IMR-90 (cell line): Measurements from ENCODE around the gene CCDC102A. TPM values are rescaled to one million over a fixed set of nuclear protein-coding genes. Genes with fewer than 3 reads are reported as not detected.

Source experiments
- ATAC-seq: fragments of 200-7000 bp; cut with Tn5 transposase; 2 replicates; pipeline ENCODE4 v1.9.1; 2020; ENCODE audit warnings: low read depth, mild to moderate bottlenecking, moderate library complexity
- BruUV-seq: library from RNA; stranded (reverse); fragments of 400-500 nt; replicated peaks from 2 replicates; lab custom pipeline; 2021; lab: Mats Ljungman, UMichigan
- CTCF ChIA-PET: fragments of 300-600 bp; formaldehyde crosslinking; extraction: SDS; loops from one replicate; lab custom pipeline; 2021; ENCODE audit warnings: antibody characterized with exemption; lab: Yijun Ruan, JAX
- POLR2A ChIA-PET: fragments of 300-600 bp; sonication (Branson Sonifier 250); formaldehyde crosslinking; loops from one replicate; lab custom pipeline; 2022; ENCODE audit warnings: antibody characterized with exemption; ENCODE audit not compliant: unreplicated experiment; lab: Charles Lee
- DNase-seq: peaks from one replicate; pipeline ENCODE4 v3.0.0; 2013
- H2AFZ ChIP-seq: replicated peaks from 2 replicates; pipeline ENCODE3; 2013; ENCODE audit warnings: low read length, mild to moderate bottlenecking; ENCODE audit not compliant: poor library complexity
- H2AK5ac ChIP-seq: 2 replicates; pipeline ENCODE4 v1.6.1; 2013; ENCODE audit warnings: low read depth, low read length, inconsistent platforms
- H2AK9ac ChIP-seq: replicated peaks from 2 replicates; pipeline ENCODE3; 2013; ENCODE audit warnings: mild to moderate bottlenecking, low read depth, low read length, moderate library complexity; ENCODE audit not compliant: poor library complexity
- H2BK120ac ChIP-seq: 2 replicates; pipeline ENCODE4 v1.6.1; 2013; ENCODE audit warnings: low read depth, low read length, inconsistent platforms
- H2BK15ac ChIP-seq: 3 replicates; pipeline ENCODE4 v1.6.1; 2013; ENCODE audit warnings: low read depth, low read length, inconsistent platforms
- H2BK20ac ChIP-seq: 2 replicates; pipeline ENCODE4 v1.6.1; 2013; ENCODE audit warnings: low read depth, mild to moderate bottlenecking, inconsistent platforms, low read length, moderate library complexity
- H2BK5ac ChIP-seq: 2 replicates; pipeline ENCODE4 v1.6.1; 2013; ENCODE audit warnings: mild to moderate bottlenecking, low read depth, low read length, inconsistent platforms; ENCODE audit not compliant: poor library complexity, severe bottlenecking
- H3K14ac ChIP-seq: replicated peaks from 2 replicates; pipeline ENCODE4 v1.6.1; 2013; ENCODE audit warnings: low read depth, low read length, inconsistent platforms
- H3K18ac ChIP-seq: 2 replicates; pipeline ENCODE4 v1.6.1; 2013; ENCODE audit warnings: low read depth, low read length, control low read depth
- H3K23ac ChIP-seq: 2 replicates; pipeline ENCODE4 v1.6.1; 2013; ENCODE audit warnings: low read depth, low read length, inconsistent platforms
- H3K27ac ChIP-seq: 2 replicates; pipeline ENCODE4 v1.5.1; 2013; ENCODE audit warnings: mild to moderate bottlenecking, control low read depth, low read length; ENCODE audit not compliant: insufficient read depth
- H3K27me3 ChIP-seq: 2 replicates; pipeline ENCODE4 v1.6.1; 2013; ENCODE audit warnings: low read length; ENCODE audit not compliant: control insufficient read depth, insufficient read depth
- H3K36me3 ChIP-seq: 2 replicates; pipeline ENCODE4 v1.6.1; 2013; ENCODE audit warnings: low read length, mixed read lengths; ENCODE audit not compliant: control insufficient read depth, insufficient read depth
- H3K4ac ChIP-seq: 2 replicates; pipeline ENCODE4 v1.6.1; 2013; ENCODE audit warnings: low read depth, low read length, inconsistent platforms
- H3K4me1 ChIP-seq: 2 replicates; pipeline ENCODE4 v1.6.1; 2013; ENCODE audit warnings: low read length, mixed read lengths; ENCODE audit not compliant: control insufficient read depth, insufficient read depth
- H3K4me2 ChIP-seq: 2 replicates; pipeline ENCODE4 v1.6.1; 2013; ENCODE audit warnings: low read depth, mild to moderate bottlenecking, control low read depth, low read length, moderate library complexity
- H3K4me3 ChIP-seq: 2 replicates; pipeline ENCODE4 v1.5.1; 2013; ENCODE audit warnings: low read depth, mild to moderate bottlenecking, control low read depth, low read length, moderate library complexity; ENCODE audit not compliant: insufficient read depth
- H3K56ac ChIP-seq: 2 replicates; pipeline ENCODE4 v1.6.1; 2013; ENCODE audit warnings: low read length, inconsistent platforms; ENCODE audit not compliant: insufficient read depth; ENCODE audit errors: extremely low read depth
- H3K79me1 ChIP-seq, 2 experiments: 2 replicates each; pipeline ENCODE4 v1.6.1; 2013; ENCODE audit warnings: low read length in 2 of 2, inconsistent platforms in 1 of 2, low read depth in 1 of 2
- H3K9ac ChIP-seq: 2 replicates; pipeline ENCODE4 v1.6.1; 2013; ENCODE audit warnings: low read depth, low read length, control low read depth
- H3K9me1 ChIP-seq: 2 replicates; pipeline ENCODE4 v1.6.1; 2013; ENCODE audit warnings: low read length, inconsistent platforms; ENCODE audit not compliant: insufficient read depth
- H3K9me3 ChIP-seq: 2 replicates; pipeline ENCODE4 v1.6.1; 2013; ENCODE audit warnings: low read length; ENCODE audit not compliant: control insufficient read depth, insufficient read depth
- H4K20me1 ChIP-seq: 2 replicates; pipeline ENCODE4 v1.6.1; 2013; ENCODE audit warnings: low read length, inconsistent platforms; ENCODE audit not compliant: insufficient read depth
- H4K5ac ChIP-seq: 2 replicates; pipeline ENCODE4 v1.6.1; 2013; ENCODE audit warnings: mild to moderate bottlenecking, low read depth, low read length, control low read depth
- H4K8ac ChIP-seq, 2 experiments: 2 replicates each; pipeline ENCODE4 v1.6.1; 2013; ENCODE audit warnings: low read depth in 2 of 2, low read length in 2 of 2, control low read depth in 1 of 2, inconsistent platforms in 1 of 2
- H4K91ac ChIP-seq: 2 replicates; pipeline ENCODE4 v1.6.1; 2013; ENCODE audit warnings: low read depth, low read length, inconsistent platforms; ENCODE audit not compliant: insufficient read depth
- CEBPB ChIP-seq: IDR thresholded peaks from 2 replicates; pipeline ENCODE4 v1.6.1; 2012; ENCODE audit warnings: low read depth, low read length, improper control_type of control experiment
- CTCF ChIP-seq: conservative IDR thresholded peaks from 2 replicates; pipeline ENCODE4 v1.5.1; 2012; ENCODE audit warnings: mild to moderate bottlenecking, low read depth, low read length, improper control_type of control experiment
- FOS ChIP-seq: fragments of 150-350 bp; IDR thresholded peaks from 2 replicates; pipeline ENCODE4 v1.6.1; 2016; ENCODE audit warnings: low read depth, low read length
- MAZ ChIP-seq: IDR thresholded peaks from 2 replicates; pipeline ENCODE4 v1.6.1; 2012; ENCODE audit warnings: low read depth, mild to moderate bottlenecking, low read length, improper control_type of control experiment, moderate library complexity, borderline replicate concordance
- MXI1 ChIP-seq: IDR thresholded peaks from 2 replicates; pipeline ENCODE4 v1.6.1; 2012; ENCODE audit warnings: low read depth, mild to moderate bottlenecking, low read length, moderate library complexity, borderline replicate concordance
- NFE2L2 ChIP-seq: fragments of 150-350 bp; IDR thresholded peaks from 2 replicates; pipeline ENCODE4 v1.6.1; 2016; ENCODE audit warnings: low read depth, mild to moderate bottlenecking, low read length
- POLR2A ChIP-seq: IDR thresholded peaks from 2 replicates; pipeline ENCODE4 v1.6.1; 2012; ENCODE audit warnings: mild to moderate bottlenecking, low read depth, low read length
- RCOR1 ChIP-seq: IDR thresholded peaks from 2 replicates; pipeline ENCODE4 v1.6.1; 2012; ENCODE audit warnings: mild to moderate bottlenecking, low read length, improper control_type of control experiment; ENCODE audit not compliant: insufficient replicate concordance
- WGBS, 2 experiments: methylation state at CpG; one replicate each; pipeline versions ENCODE4 v1.1.5 to v1.1.7; 2013; ENCODE audit warnings: missing lambda C conversion rate in 2 of 2; ENCODE audit not compliant: insufficient read length in 1 of 2; ENCODE audit errors: extremely low coverage in 2 of 2; 5-methylcytosine and 5-hydroxymethylcytosine counted together
- dilution Hi-C: fragments of 300-500 bp; cut with HindIII; formaldehyde crosslinking; loops from one replicate; pipeline ENCODE4 v1.14.3; 2018; ENCODE audit warnings: low sequenced_read_pairs; ENCODE audit not compliant: unreplicated experiment
- in situ Hi-C: fragments of 300-500 bp; cut with MboI; formaldehyde crosslinking; loops from 3 replicates; pipeline ENCODE4 v1.14.3; 2019; ENCODE audit warnings: low sequenced_read_pairs, inconsistent platforms, mixed read lengths
- intact Hi-C: fragments of 100-400 bp; cut with micrococcal nuclease; formaldehyde crosslinking; loops from 2 replicates; pipeline ENCODE4 v1.10.0; 2022
- polyA plus RNA-seq, 3 experiments: library from polyadenylated mRNA; depleted of rRNA; stranded (reverse); fragments of >200 nt; gene quantifications; 2 replicates each; pipeline ENCODE4 v1.2.3, GENCODE V29; 2012; ENCODE audit warnings: low replicate concordance in 1 of 3
- total RNA-seq: library from RNA; depleted of rRNA; stranded (reverse); fragments of >200 nt; gene quantifications from 2 replicates; pipeline ENCODE4 v1.2.3, GENCODE V29; 2012

The CCDC102A gene
- total and polyA plus RNA-seq, 2 of the 4 experiments (the other 2 are of a cell fraction): 5.4 to 8.5 TPM

- TF ChIP-seq MXI1 (no peak), RCOR1 (no peak)
Observed at GRCh38 chr16:57485091-57485915, 51.1 kb downstream of the CCDC102A start (continued).

- H3K9me1 ChIP-seq: peaks cover 4% of the 10 kb centered on the region
- no peak overlapping the region for H3K23ac ChIP-seq
- H2BK20ac ChIP-seq: no peak overlapping the region
- no peak for DNase-seq
- H4K5ac ChIP-seq: no peak overlapping the region
- peaks cover 0 to 4% of the 10 kb centered on the region in 2 experiments; a peak in 2 of 4 replicates for H3K79me1 ChIP-seq
- intact Hi-C loops (no loop called here), dilution Hi-C loops (no loop called here), in situ Hi-C loops (no loop called here)
- H4K91ac ChIP-seq: no peak overlapping the region
- H3K9me3 ChIP-seq: no peaks in the 10 kb centered on the region
- H3K4me3 ChIP-seq: no peak overlapping the region
- H2AK5ac ChIP-seq: peak overlapping the region; percentile 18; the same call in 1 of the 2 replicates
- no peak overlapping the region for H3K27ac ChIP-seq
- no peak overlapping the region; the same call in 1 of the 2 replicates for H3K4ac ChIP-seq
- no peak overlapping the region for H4K8ac ChIP-seq
- no peak overlapping the region for H3K14ac ChIP-seq
- H3K27me3 ChIP-seq: peaks cover 2% of the 10 kb centered on the region; the same call in 1 of the 2 replicates
- no peak overlapping the region for H3K9ac ChIP-seq
- no peak overlapping the region for H3K4me2 ChIP-seq
- no peak overlapping the region for H2BK5ac ChIP-seq
- no peak overlapping the region for H2AFZ ChIP-seq
- no TSS peak for BruUV-seq
- no peak overlapping the region for H2BK120ac ChIP-seq
- H2BK15ac ChIP-seq: no peak overlapping the region
- no peak overlapping the region for H3K56ac ChIP-seq
- no peaks in the 10 kb centered on the region for H3K36me3 ChIP-seq
- peaks cover 6% of the 10 kb centered on the region for H3K4me1 ChIP-seq
- 100% methylated on average over 2 of the region's 8 CpGs; no CpG with 5 or more reads in 1 of the 2 experiments for WGBS, 2 experiments
- no peak for ATAC-seq
- no peaks in the 10 kb centered on the region; the same call in 1 of the 2 replicates for H4K20me1 ChIP-seq
- H2AK9ac ChIP-seq: no peak overlapping the region
- CTCF ChIA-PET: interaction anchor here (1.3 kb wide), 1 partner anchor 36 kb away, joined by 3 read pairs; no protein-coding TSS in a partner anchor
- no peak overlapping the region for H3K18ac ChIP-seq
- POLR2A ChIA-PET: no interaction called here
- TF ChIP-seq RCOR1: no peak
- TF ChIP-seq MAZ: no peak
- TF ChIP-seq NFE2L2: no peak
- no peak for TF ChIP-seq FOS
- no peak for TF ChIP-seq CTCF
- TF ChIP-seq CEBPB: no peak
- no peak for TF ChIP-seq POLR2A
Observed at GRCh38 chr16:57484515-57485005, 51.8 kb downstream of the CCDC102A start.
